HepG2 (cell line): ENCODE measurements around the gene MAP2K7. TPM values are rescaled to one million over a fixed set of nuclear protein-coding genes. Genes with fewer than 3 reads are reported as not detected.

Source experiments
- ATAC-seq: fragments of 200-7000 bp; cut with Tn5 transposase; 3 replicates; pipeline ENCODE4 v1.9.1; 2020; ENCODE audit warnings: mild to moderate bottlenecking, moderate library complexity
- BruUV-seq: library from RNA; stranded (reverse); fragments of 400-500 nt; replicated peaks from 2 replicates; lab custom pipeline; 2021; lab: Mats Ljungman, UMichigan
- CTCF ChIA-PET: fragments of 300-600 bp; formaldehyde crosslinking; extraction: SDS; loops from one replicate; lab custom pipeline; 2021; ENCODE audit warnings: low total read pairs, inconsistent platforms, low intra/inter-chr PET ratio; lab: Yijun Ruan, JAX
- POLR2A ChIA-PET: fragments of 350-600 bp; sonication (Branson Sonifier 250); formaldehyde crosslinking; loops from one replicate; lab custom pipeline; 2020; ENCODE audit warnings: antibody characterized with exemption, inconsistent platforms; lab: Yijun Ruan, JAX
- DNase-seq: peaks from one replicate; pipeline ENCODE4 v3.0.0-alpha.2; 2015; ENCODE audit warnings: low spot score
- FAIRE-seq: peaks from 3 replicates; lab custom pipeline; 2011; peaks lifted over from hg19 to GRCh38; lab: Jason Lieb, UNC
- H2AFZ ChIP-seq: one replicate; pipeline ENCODE4 v1.6.1; 2011; ENCODE audit warnings: low read length, inconsistent platforms
- H3K27ac ChIP-seq: fragments of 300-600 bp; 3 replicates; pipeline ENCODE4 v1.8.0; 2011; ENCODE audit warnings: mixed run types, mild to moderate bottlenecking, mixed read lengths, low read length, inconsistent platforms; ENCODE audit not compliant: insufficient read depth; ENCODE audit errors: extremely low read length
- H3K27me3 ChIP-seq, 2 experiments: fragments of 200-600 bp in 1 of 2; 2 replicates in 1 of 2; 3 replicates in 1 of 2; pipeline versions ENCODE4 v1.6.0 to v1.8.0; 2011; ENCODE audit warnings: low read length in 2 of 2, mild to moderate bottlenecking in 2 of 2, moderate library complexity in 2 of 2, inconsistent platforms in 1 of 2; ENCODE audit not compliant: insufficient read depth in 2 of 2, control insufficient read depth in 1 of 2
- H3K36me3 ChIP-seq, 2 experiments: fragments of 200-600 bp in 1 of 2; replicated peaks in 1 of 2; 2 replicates in 1 of 2; 3 replicates in 1 of 2; pipeline versions ENCODE4 v1.5.1 to v1.8.0; 2011; ENCODE audit warnings: low read length in 2 of 2, inconsistent platforms in 1 of 2; ENCODE audit not compliant: insufficient read depth in 2 of 2, control insufficient read depth in 1 of 2
- H3K4me1 ChIP-seq: 2 replicates; pipeline ENCODE4 v1.5.1; 2012; ENCODE audit warnings: low read length, inconsistent platforms; ENCODE audit not compliant: insufficient read depth
- H3K4me2 ChIP-seq: 2 replicates; pipeline ENCODE4 v1.6.0; 2011; ENCODE audit warnings: low read depth, low read length, inconsistent platforms
- H3K4me3 ChIP-seq, 3 experiments: fragments of 200-600 bp in 1 of 3; sonication (generic), shearing (Covaris generic) in 1 of 3; replicated peaks in 1 of 3; 2 replicates each; pipeline ENCODE4 v1.5.1; 2011 to 2016; ENCODE audit warnings: low read length in 3 of 3, inconsistent platforms in 2 of 3, low read depth in 2 of 3, mild to moderate bottlenecking in 2 of 3, control low read depth in 1 of 3, mixed read lengths in 1 of 3; ENCODE audit not compliant: insufficient read depth in 1 of 3
- H3K79me2 ChIP-seq: one replicate; pipeline ENCODE4 v1.6.1; 2011; ENCODE audit warnings: low read length, inconsistent platforms; ENCODE audit not compliant: insufficient read depth
- H3K9ac ChIP-seq: 2 replicates; pipeline ENCODE4 v1.6.0; 2011; ENCODE audit warnings: mild to moderate bottlenecking, low read depth, low read length, inconsistent platforms; ENCODE audit not compliant: insufficient read depth
- H3K9me3 ChIP-seq: 2 replicates; pipeline ENCODE4 v1.5.1; 2012; ENCODE audit warnings: mild to moderate bottlenecking, low read length
- H4K20me1 ChIP-seq: 2 replicates; pipeline ENCODE4 v1.6.0; 2011; ENCODE audit warnings: inconsistent platforms, mild to moderate bottlenecking, low read length, moderate library complexity; ENCODE audit not compliant: insufficient read depth
- BRD4 ChIP-seq: sonication (generic); formaldehyde crosslinking; IDR thresholded peaks from 2 replicates; pipeline ENCODE4 v1.4.0; 2020; ENCODE audit warnings: missing genetic modification reagents
- CC2D1A ChIP-seq: sonication (generic); formaldehyde crosslinking; IDR thresholded peaks from 2 replicates; pipeline ENCODE4 v1.8.1; 2023; ENCODE audit warnings: mild to moderate bottlenecking, missing genetic modification reagents
- FOSL1 ChIP-seq: sonication (generic); formaldehyde crosslinking; IDR thresholded peaks from 2 replicates; pipeline ENCODE4 v1.9.0; 2021; ENCODE audit warnings: missing genetic modification reagents, borderline replicate concordance
- FOXC1 ChIP-seq: sonication (generic); formaldehyde crosslinking; IDR thresholded peaks from 2 replicates; pipeline ENCODE4 v1.8.0; 2022; ENCODE audit warnings: mild to moderate bottlenecking, missing genetic modification reagents, borderline replicate concordance
- GMEB1 ChIP-seq: sonication (generic); formaldehyde crosslinking; IDR thresholded peaks from 2 replicates; pipeline ENCODE4 v1.5.1; 2020; ENCODE audit warnings: missing genetic modification reagents, mild to moderate bottlenecking, borderline replicate concordance
- HOXA3 ChIP-seq: sonication (generic); formaldehyde crosslinking; IDR thresholded peaks from 2 replicates; pipeline ENCODE4 v1.5.0; 2020; ENCODE audit warnings: missing genetic modification reagents
- SIX4 ChIP-seq: sonication (generic); formaldehyde crosslinking; IDR thresholded peaks from 2 replicates; pipeline ENCODE4 v1.4.0; 2020; ENCODE audit warnings: missing genetic modification reagents
- THAP9 ChIP-seq: sonication (generic); formaldehyde crosslinking; IDR thresholded peaks from 2 replicates; pipeline ENCODE4; 2020; ENCODE audit warnings: missing genetic modification reagents, mild to moderate bottlenecking, borderline replicate concordance
- ZNF138 ChIP-seq: sonication (generic); formaldehyde crosslinking; IDR thresholded peaks from 2 replicates; pipeline ENCODE4 v1.5.0; 2020; ENCODE audit warnings: mild to moderate bottlenecking, low read depth, missing genetic modification reagents
- ZNF546 ChIP-seq: sonication (generic); formaldehyde crosslinking; conservative IDR thresholded peaks from 2 replicates; pipeline ENCODE4 v1.8.1; 2023; ENCODE audit warnings: mild to moderate bottlenecking, missing genetic modification reagents
- ZNF782 ChIP-seq: sonication (generic); formaldehyde crosslinking; IDR thresholded peaks from 2 replicates; pipeline ENCODE4 v1.4.0; 2020; ENCODE audit warnings: missing genetic modification reagents, mild to moderate bottlenecking, borderline replicate concordance
- WGBS: methylation state at CpG from one replicate; pipeline ENCODE4 v1.1.6; 2017; ENCODE audit warnings: low lambda C conversion rate; 5-methylcytosine and 5-hydroxymethylcytosine counted together
- in situ Hi-C: cut with HindIII; loops from 2 replicates; pipeline ENCODE4 v1.10.0; 2017; ENCODE audit warnings: low pct_unique_long_range_greater_than_20kb; ENCODE audit not compliant: extremely low pct_ligation_motif_present
- intact Hi-C: fragments of 100-400 bp; cut with micrococcal nuclease; formaldehyde crosslinking; loops from one replicate; pipeline ENCODE4 v1.10.0; 2022; ENCODE audit not compliant: unreplicated experiment
- polyA plus RNA-seq, 8 experiments: library from polyadenylated mRNA; depleted of rRNA in 3 of 8; stranded (reverse) in 7 of 8; unstranded in 1 of 8; fragments of >200 nt; fragmentation: Illumina TruSeq in 4 of 8; extraction: Trizol in 4 of 8; gene quantifications; 2 replicates each; pipeline versions ENCODE4 v1.2.1 to v1.2.3, GENCODE V29; 2011 to 2016; ENCODE audit warnings: low read depth in 4 of 8, missing spikeins in 1 of 8, mixed read lengths in 1 of 8; ENCODE audit not compliant: insufficient read depth in 1 of 8
- total RNA-seq, 5 experiments: library from RNA; depleted of rRNA; stranded (reverse); fragments of >200 nt; fragmentation: Illumina TruSeq; extraction: Trizol; gene quantifications; 2 replicates each; pipeline ENCODE4 v1.2.3, GENCODE V29; 2016; ENCODE audit warnings: low read depth in 1 of 5
- TF ChIP-seq, protein P1 (sequence below): fragments of 450-650 bp; IDR thresholded peaks from 2 replicates; pipeline ENCODE4 v1.6.1; 2016

MAP2K7 gene
- total and polyA plus RNA-seq, 2 of the 13 experiments (the other 11 are each of a cell fraction or from before 2014, with no cell fraction given): 9.0 to 10.8 TPM

DNA sequence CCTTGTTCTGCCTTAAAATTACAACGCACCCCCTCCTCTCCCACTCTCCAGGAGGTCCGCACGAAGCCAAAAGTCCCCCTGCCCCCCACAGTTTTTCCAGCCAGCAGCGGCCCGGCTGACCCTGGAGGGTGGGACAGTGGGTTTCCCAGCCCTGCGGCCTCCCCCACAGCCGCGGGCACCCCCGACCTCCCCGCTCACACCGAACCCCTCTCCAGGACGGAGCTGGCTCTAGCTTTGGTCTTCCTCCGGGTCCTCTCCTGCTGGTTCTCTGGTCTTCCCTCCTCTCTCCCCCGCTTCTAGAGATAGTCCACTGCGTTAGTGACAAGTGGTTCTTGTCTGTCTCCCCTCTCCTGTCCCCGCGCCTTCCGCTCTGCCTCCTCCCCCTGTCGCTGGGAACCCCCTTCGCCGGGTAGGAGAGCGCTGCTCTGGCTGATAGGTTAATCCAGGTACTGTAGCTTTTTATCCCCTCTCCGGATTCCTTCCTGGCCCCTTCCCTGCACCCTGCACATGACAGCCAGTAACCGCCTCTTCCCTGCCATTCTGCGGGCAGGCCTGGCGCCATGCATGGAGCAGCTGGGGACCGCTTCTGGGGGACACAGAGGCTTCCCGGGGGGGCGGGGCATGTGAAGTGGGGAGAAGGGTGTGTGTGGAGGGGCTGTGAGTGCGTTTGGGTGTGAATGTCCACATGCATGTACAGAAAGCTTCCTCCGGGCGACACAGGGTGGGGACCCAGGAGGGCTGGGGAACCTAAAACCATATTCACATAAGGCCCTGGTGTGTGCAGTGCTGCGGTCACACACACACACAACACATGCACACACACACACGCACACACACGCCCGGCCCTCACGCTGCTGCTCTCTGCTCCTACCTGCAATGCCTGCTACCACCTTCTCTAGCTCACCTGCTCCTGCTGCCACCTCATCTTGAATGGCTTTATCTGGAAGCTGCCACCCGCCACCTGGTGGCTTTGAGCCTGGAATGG, 46.7 kb upstream of the MAP2K7 start:
- DNase-seq: no peak
- Histone ChIP-seq H3K27me3 (no peaks in the 10 kb centered on the region; a peak in 1 of 5 replicates), H3K9ac (no peak overlapping the region), H3K79me2 (no peaks in the 10 kb centered on the region), H2AFZ (no peak overlapping the region), H3K4me1 (peaks cover 23% of the 10 kb centered on the region), H3K4me2 (no peak overlapping the region), H3K27ac (no peak overlapping the region), H3K4me3 (no peak overlapping the region), H3K36me3 (no peaks in the 10 kb centered on the region), H4K20me1 (no peaks in the 10 kb centered on the region), H3K9me3 (no peaks in the 10 kb centered on the region)
- TF ChIP-seq SIX4 (CRISPR knock-in tag) (no peak), FOXC1 (CRISPR knock-in tag) (no peak), HOXA3 (CRISPR knock-in tag) (no peak), FOSL1 (CRISPR knock-in tag) (no peak), ZNF138 (CRISPR knock-in tag) (no peak), THAP9 (CRISPR knock-in tag) (no peak), GMEB1 (CRISPR knock-in tag) (no peak), BRD4 (CRISPR knock-in tag) (no peak), ZNF782 (CRISPR knock-in tag) (no peak), CC2D1A (CRISPR knock-in tag) (no peak), ZNF546 (CRISPR knock-in tag) (no peak)
- TF ChIP-seq, protein P1, sequence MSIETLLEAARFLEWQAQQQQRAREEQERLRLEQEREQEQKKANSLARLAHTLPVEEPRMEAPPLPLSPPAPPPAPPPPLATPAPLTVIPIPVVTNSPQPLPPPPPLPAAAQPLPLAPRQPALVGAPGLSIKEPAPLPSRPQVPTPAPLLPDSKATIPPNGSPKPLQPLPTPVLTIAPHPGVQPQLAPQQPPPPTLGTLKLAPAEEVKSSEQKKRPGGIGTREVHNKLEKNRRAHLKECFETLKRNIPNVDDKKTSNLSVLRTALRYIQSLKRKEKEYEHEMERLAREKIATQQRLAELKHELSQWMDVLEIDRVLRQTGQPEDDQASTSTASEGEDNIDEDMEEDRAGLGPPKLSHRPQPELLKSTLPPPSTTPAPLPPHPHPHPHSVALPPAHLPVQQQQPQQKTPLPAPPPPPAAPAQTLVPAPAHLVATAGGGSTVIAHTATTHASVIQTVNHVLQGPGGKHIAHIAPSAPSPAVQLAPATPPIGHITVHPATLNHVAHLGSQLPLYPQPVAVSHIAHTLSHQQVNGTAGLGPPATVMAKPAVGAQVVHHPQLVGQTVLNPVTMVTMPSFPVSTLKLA: no peak
- ATAC-seq: no peak
- ChIA-PET POLR2A (interaction anchor here (1.0 kb wide), 1 partner anchor 12 kb away, joined by 4 read pairs; no protein-coding TSS in a partner anchor), CTCF (no interaction called here)
- FAIRE-seq: no peak
- WGBS: 65% methylated on average over 38 of the region's 38 CpGs
- no TSS peak for BruUV-seq
- in situ Hi-C loops (no loop called here), intact Hi-C loops (no loop called here)
